GM12874 (cell line): ENCODE results near the gene NOXO1.

Experiments used
- TF ChIP-seq, protein P1 (sequence below): IDR thresholded peaks from 2 replicates; pipeline ENCODE4 v1.5.1; 2011; ENCODE audit warnings: low read depth, mild to moderate bottlenecking, control low read depth, low read length, moderate library complexity; ENCODE audit not compliant: insufficient read depth

NOXO1 gene, protein sequence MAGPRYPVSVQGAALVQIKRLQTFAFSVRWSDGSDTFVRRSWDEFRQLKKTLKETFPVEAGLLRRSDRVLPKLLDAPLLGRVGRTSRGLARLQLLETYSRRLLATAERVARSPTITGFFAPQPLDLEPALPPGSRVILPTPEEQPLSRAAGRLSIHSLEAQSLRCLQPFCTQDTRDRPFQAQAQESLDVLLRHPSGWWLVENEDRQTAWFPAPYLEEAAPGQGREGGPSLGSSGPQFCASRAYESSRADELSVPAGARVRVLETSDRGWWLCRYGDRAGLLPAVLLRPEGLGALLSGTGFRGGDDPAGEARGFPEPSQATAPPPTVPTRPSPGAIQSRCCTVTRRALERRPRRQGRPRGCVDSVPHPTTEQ

DNA sequence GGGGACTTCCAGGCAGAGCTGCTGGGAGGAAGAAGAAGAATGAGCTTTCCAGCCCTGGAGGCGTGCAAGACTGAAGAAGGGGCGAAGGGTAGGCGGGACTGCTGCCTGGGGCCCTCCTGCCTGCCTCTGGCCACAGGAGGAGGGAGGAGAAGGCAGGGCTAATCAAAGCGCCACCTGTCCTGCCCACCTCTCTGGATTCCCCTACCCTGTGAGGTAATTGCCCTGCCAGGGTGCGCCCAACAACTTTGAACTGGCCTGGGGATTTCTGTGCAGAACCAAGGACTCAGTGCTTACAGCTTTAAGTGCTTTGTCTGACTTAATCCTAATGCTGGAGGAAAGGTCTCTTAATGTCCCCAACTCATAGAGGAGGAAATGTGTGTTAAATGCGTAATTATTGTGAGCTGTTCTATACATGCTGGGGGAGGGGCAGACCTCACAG is at the start of gene NOXO1:
NOXO1 (minus strand) TSS at position 72 of the 439 bp plus-strand sequence. CDS start 290 bp downstream, outside the sequence.
- TF ChIP-seq, protein P1, sequence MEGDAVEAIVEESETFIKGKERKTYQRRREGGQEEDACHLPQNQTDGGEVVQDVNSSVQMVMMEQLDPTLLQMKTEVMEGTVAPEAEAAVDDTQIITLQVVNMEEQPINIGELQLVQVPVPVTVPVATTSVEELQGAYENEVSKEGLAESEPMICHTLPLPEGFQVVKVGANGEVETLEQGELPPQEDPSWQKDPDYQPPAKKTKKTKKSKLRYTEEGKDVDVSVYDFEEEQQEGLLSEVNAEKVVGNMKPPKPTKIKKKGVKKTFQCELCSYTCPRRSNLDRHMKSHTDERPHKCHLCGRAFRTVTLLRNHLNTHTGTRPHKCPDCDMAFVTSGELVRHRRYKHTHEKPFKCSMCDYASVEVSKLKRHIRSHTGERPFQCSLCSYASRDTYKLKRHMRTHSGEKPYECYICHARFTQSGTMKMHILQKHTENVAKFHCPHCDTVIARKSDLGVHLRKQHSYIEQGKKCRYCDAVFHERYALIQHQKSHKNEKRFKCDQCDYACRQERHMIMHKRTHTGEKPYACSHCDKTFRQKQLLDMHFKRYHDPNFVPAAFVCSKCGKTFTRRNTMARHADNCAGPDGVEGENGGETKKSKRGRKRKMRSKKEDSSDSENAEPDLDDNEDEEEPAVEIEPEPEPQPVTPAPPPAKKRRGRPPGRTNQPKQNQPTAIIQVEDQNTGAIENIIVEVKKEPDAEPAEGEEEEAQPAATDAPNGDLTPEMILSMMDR = no peak

- TF ChIP-seq, protein P1 = no peak
Observed at GRCh38 chr16:2030036-2030435, 48.8 kb upstream of the NOXO1 start.

DNA sequence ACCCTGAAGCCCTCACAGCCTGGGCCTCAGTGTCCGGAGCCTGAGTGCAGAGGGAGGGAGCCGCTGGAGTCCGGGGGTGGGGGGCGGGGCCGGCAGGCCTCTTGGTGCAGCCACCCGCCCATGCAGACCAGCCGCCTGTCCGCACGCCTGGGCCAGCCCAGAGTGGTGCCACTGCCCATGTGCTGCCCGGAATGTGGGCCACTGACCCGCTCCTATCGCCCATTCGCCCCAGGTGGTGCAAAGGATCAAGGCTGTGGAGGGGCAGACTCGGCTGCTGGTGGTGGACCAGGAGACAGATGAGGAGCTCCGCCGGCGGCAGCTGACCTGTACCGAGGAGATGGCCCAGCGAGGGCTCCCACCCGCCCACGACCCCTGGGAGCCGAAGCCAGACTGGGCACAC is 48.1 kb upstream of the NOXO1 start:
- TF ChIP-seq, protein P1 = no peak

GRCh38 chr16:2028620-2029220 is 47.5 kb upstream of the NOXO1 start:
- TF ChIP-seq, protein P1 = no peak

GRCh38 chr16:2028146-2028545 is 46.9 kb upstream of the NOXO1 start:
- TF ChIP-seq, protein P1 = no peak

DNA sequence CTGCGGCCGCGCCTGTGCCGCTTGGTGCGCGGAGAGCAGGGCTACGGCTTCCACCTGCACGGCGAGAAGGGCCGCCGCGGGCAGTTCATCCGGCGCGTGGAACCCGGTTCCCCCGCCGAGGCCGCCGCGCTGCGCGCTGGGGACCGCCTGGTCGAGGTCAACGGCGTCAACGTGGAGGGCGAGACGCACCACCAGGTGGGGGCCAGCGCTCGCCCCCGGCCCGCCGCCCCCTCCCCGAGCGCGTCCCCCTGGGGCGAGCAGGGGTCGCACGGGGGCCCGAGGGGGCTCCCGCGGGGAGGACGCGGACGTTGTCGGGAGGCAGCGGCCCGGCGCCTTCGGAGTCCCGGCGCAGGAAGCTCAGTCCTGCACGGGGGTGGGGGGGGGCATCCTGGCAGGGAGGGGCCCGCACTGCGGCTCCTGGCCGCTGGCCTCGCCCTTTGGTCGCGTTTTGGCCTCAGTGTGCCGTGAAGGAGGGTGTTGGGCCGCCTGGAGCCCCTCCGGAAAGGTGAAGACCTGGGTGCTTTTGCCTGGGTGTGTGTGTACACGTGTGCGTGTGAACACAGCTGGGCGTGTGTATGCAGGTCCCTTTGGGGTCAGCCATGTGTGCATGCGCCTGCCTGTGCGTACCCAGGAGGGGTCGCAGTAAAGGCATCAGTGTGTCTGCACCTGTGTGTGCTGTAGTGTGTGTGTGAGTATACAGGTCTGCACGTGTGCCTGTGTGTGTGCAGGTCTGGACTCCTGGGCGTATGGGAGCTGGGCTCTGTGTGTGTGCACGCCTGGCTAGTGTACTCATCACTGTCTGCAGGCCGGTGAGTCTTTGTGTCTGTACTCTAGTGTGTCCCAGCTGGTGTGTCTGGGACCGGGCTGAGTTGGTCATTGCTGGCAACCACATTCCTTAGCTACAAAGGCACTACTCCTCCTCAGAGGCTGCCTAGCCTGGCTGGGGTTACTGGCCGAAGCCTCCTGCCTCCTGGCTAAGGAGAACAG is 46.0 kb upstream of the NOXO1 start:
- TF ChIP-seq, protein P1 = no peak
